LNCaP clone FGC (cell line): ENCODE results near the gene TMPRSS12.
"Not testable (repeated sequence)": the region's sequence is repeated elsewhere in the genome, so short reads cannot be mapped to it uniquely, and the experiment has no call there.

Source experiments
- DNase-seq: peaks from one replicate; pipeline ENCODE4 v3.0.0-alpha.2; 2011; ENCODE audit warnings: low read depth
- H3K4me3 ChIP-seq: 2 replicates; pipeline ENCODE4 v1.5.1; 2011; ENCODE audit warnings: mild to moderate bottlenecking, low read depth, low read length, control low read depth
- CTCF ChIP-seq: IDR thresholded peaks from 2 replicates; pipeline ENCODE4 v1.5.1; 2012; ENCODE audit warnings: mild to moderate bottlenecking; ENCODE audit not compliant: control insufficient read depth, insufficient read depth; ENCODE audit errors: extremely low read depth

TMPRSS12 gene

GRCh38 chr12:50927766-50928224 lies 85.1 kb downstream of the TMPRSS12 start:
- no peak for TF ChIP-seq CTCF

GRCh38 chr12:50928392-50928791 lies 85.7 kb downstream of the TMPRSS12 start:
- TF ChIP-seq CTCF, result no peak
- no peak overlapping the region for H3K4me3 ChIP-seq
- DNase-seq, result no peak

More at GRCh38 chr12:50927766-50928224, 85.1 kb downstream of the TMPRSS12 start:
- no peak overlapping the region for H3K4me3 ChIP-seq
- DNase-seq, result no peak

- no peak for TF ChIP-seq CTCF
- DNase-seq, result no peak
- H3K4me3 ChIP-seq, result no peak overlapping the region
These were observed 87.1 kb downstream of the TMPRSS12 start for GRCh38 chr12:50929831-50930230.

- DNase-seq, H3K4me3 ChIP-seq: not testable (repeated sequence)
These were observed 87.8 kb downstream of the TMPRSS12 start for GRCh38 chr12:50930477-50930876.

- no peak overlapping the region for H3K4me3 ChIP-seq
- no peak for TF ChIP-seq CTCF
- DNase-seq, result no peak
These were observed 90.1 kb downstream of the TMPRSS12 start for GRCh38 chr12:50932787-50933280.

- no peak for TF ChIP-seq CTCF
- H3K4me3 ChIP-seq, result no peak overlapping the region
- DNase-seq, result no peak
These were observed 90.9 kb downstream of the TMPRSS12 start for GRCh38 chr12:50933459-50934124.

- H3K4me3 ChIP-seq, result no peak overlapping the region
- DNase-seq, result no peak
- TF ChIP-seq CTCF, result no peak
These were observed 91.7 kb downstream of the TMPRSS12 start for GRCh38 chr12:50934371-50934851.
